Globus pallidus (tissue), 1 donor: ENCODE data around the gene ZNF311.

Experiments
- DNase-seq: peaks from one replicate; pipeline ENCODE4 v3.0.0-alpha.2; 2015; ENCODE audit warnings: low spot score

ZNF311 gene

GRCh38 chr6:29005183-29005885, at the start of gene ZNF311:
TSS of gene ZNF311 (minus strand) at chr6:29005315. CDS start at chr6:29003954, 1,361 bp downstream.
- peak; percentile 65 for DNase-seq

GRCh38 chr6:29051680-29052079, 46.6 kb upstream of the ZNF311 start:
- DNase-seq = no peak

GRCh38 chr6:29045075-29045474, 40.0 kb upstream of the ZNF311 start, which contains the start of gene OR2W1:
TSS of gene OR2W1 (minus strand) at chr6:29045175. CDS start at chr6:29045175, 0 bp downstream.
- no peak for DNase-seq

- no peak for DNase-seq
Observed at GRCh38 chr6:29035951-29036350, 30.8 kb upstream of the ZNF311 start.

- no peak for DNase-seq
Observed at GRCh38 chr6:29028821-29029220, 23.7 kb upstream of the ZNF311 start.

- DNase-seq = no peak
Observed at GRCh38 chr6:29025927-29026585, 20.9 kb upstream of the ZNF311 start.

- no peak for DNase-seq
Observed at GRCh38 chr6:29021434-29021833, 16.3 kb upstream of the ZNF311 start.

- DNase-seq = no peak
Observed at GRCh38 chr6:29019629-29020028, 14.5 kb upstream of the ZNF311 start.

- DNase-seq = no peak
Observed at GRCh38 chr6:29017428-29017802, 12.3 kb upstream of the ZNF311 start.

- DNase-seq = peak; percentile 62
Observed at GRCh38 chr6:29016559-29017427, 11.7 kb upstream of the ZNF311 start.

GRCh38 chr6:29014729-29015608, 9.9 kb upstream of the ZNF311 start:
- DNase-seq = no peak

GRCh38 chr6:29011276-29011734, 6.2 kb upstream of the ZNF311 start:
- no peak for DNase-seq

GRCh38 chr6:29009358-29009757, 4.2 kb upstream of the ZNF311 start:
- no peak for DNase-seq

- no peak for DNase-seq
Observed at GRCh38 chr6:29008089-29008488, 3.0 kb upstream of the ZNF311 start.

GRCh38 chr6:28996844-28997510, 8.1 kb downstream of the ZNF311 start:
- no peak for DNase-seq

GRCh38 chr6:28995093-28995650, 9.9 kb downstream of the ZNF311 start:
- DNase-seq = no peak

GRCh38 chr6:28988536-28989311, 16.4 kb downstream of the ZNF311 start:
- DNase-seq = no peak

- DNase-seq = peak; percentile 88
Observed at GRCh38 chr6:28985462-28986164, 19.5 kb downstream of the ZNF311 start.

GRCh38 chr6:28983838-28984237, 21.3 kb downstream of the ZNF311 start:
- no peak for DNase-seq
